ENCODE data around the gene UTS2R.

- TF ChIP-seq CTCF (conservative IDR thresholded peaks at IDR 0.05; ENCODE audit: low read length) (no peak), EZH2phosphoT487 (IDR thresholded peaks at IDR 0.05; ENCODE audit: borderline replicate concordance) (no peak)
Measured at GRCh38 chr17:82397449-82398335, 26.1 kb downstream of the UTS2R start.

All from Loucy (cell line).